Measurements from ENCODE around the gene LRP6.

GRCh38 chr12:12212769-12213168 is 54.1 kb downstream of the LRP6 start:
- TF ChIP-seq CTCF (IDR thresholded peaks at IDR 0.05; ENCODE audit: poor library complexity), result no peak
- no peak for TF ChIP-seq EZH2 (IDR thresholded peaks at IDR 0.05; ENCODE audit: borderline replicate concordance)

All from hepatocyte (in vitro differentiated cells).